Left forelimb (tissue), 1 donor: ENCODE data around the gene PTPN5.
"Not testable (repeated sequence)": the region's sequence is repeated elsewhere in the genome, so short reads cannot be mapped to it uniquely, and the experiment has no call there.

Source experiments
- DNase-seq: peaks from one replicate; pipeline ENCODE4 v3.0.0-alpha.2; 2018; ENCODE audit warnings: low spot score

Gene PTPN5

GRCh38 chr11:18709414-18709813, 82.2 kb downstream of the PTPN5 start:
- peak; percentile 47 for DNase-seq

GRCh38 chr11:18707811-18708340, 83.7 kb downstream of the PTPN5 start:
- no peak for DNase-seq

- DNase-seq = peak; percentile 70
Measured at GRCh38 chr11:18706330-18707243, 85.0 kb downstream of the PTPN5 start.

- DNase-seq = no peak
Measured at GRCh38 chr11:18705651-18706281, 85.8 kb downstream of the PTPN5 start.

- DNase-seq = peak; percentile 22
Measured at GRCh38 chr11:18704698-18705097, 86.9 kb downstream of the PTPN5 start.

- DNase-seq = peak; percentile 34
Measured at GRCh38 chr11:18704045-18704645, 87.5 kb downstream of the PTPN5 start.

- peak; percentile 48 for DNase-seq
Measured at GRCh38 chr11:18703001-18703763, 88.4 kb downstream of the PTPN5 start.

GRCh38 chr11:18701614-18702216, 89.9 kb downstream of the PTPN5 start:
- no peak for DNase-seq

- DNase-seq = no peak
Measured at GRCh38 chr11:18700872-18701271, 90.7 kb downstream of the PTPN5 start.

- no peak for DNase-seq
Measured at GRCh38 chr11:18700375-18700774, 91.2 kb downstream of the PTPN5 start.

GRCh38 chr11:18699848-18700261, 91.7 kb downstream of the PTPN5 start:
- DNase-seq = no peak

GRCh38 chr11:18699269-18699596, 92.4 kb downstream of the PTPN5 start:
- DNase-seq = no peak

- peak; percentile 93 for DNase-seq
Measured at GRCh38 chr11:18698341-18699268, 93.0 kb downstream of the PTPN5 start, which contains the start of gene TMEM86A. TSS of gene TMEM86A (plus strand) at chr11:18698779. CDS start at chr11:18698887, 108 bp downstream.

- DNase-seq = no peak
Measured at GRCh38 chr11:18697576-18697975, 94.0 kb downstream of the PTPN5 start.

GRCh38 chr11:18696638-18697225, 94.9 kb downstream of the PTPN5 start:
- no peak for DNase-seq

- DNase-seq = no peak
Measured at GRCh38 chr11:18692941-18693760, 98.4 kb downstream of the PTPN5 start.

- DNase-seq = not testable (repeated sequence)
Measured at GRCh38 chr11:18691467-18692140, 100.0 kb downstream of the PTPN5 start.

GRCh38 chr11:18684267-18684666, 107.3 kb downstream of the PTPN5 start:
- DNase-seq = no peak
